Kidney epithelial cell (primary cell): Measurements from ENCODE around the gene BCHE. TPM values are rescaled to one million over a fixed set of nuclear protein-coding genes. Genes with fewer than 3 reads are reported as not detected.

Experiments used
- DNase-seq: peaks from one replicate; pipeline ENCODE4 v3.0.0-alpha.2; 2010; ENCODE audit warnings: low read depth
- H3K27me3 ChIP-seq: 2 replicates; pipeline ENCODE4 v1.6.0; 2011; ENCODE audit warnings: low read length; ENCODE audit not compliant: control insufficient read depth, insufficient read depth
- H3K36me3 ChIP-seq: 2 replicates; pipeline ENCODE4 v1.5.1; 2011; ENCODE audit warnings: low read length; ENCODE audit not compliant: control insufficient read depth, insufficient read depth
- H3K4me3 ChIP-seq: 2 replicates; pipeline ENCODE4 v1.5.1; 2011; ENCODE audit warnings: low read depth, mild to moderate bottlenecking, control low read depth, low read length
- total RNA-seq: library from RNA; depleted of rRNA; stranded (reverse); fragments of >200 nt; gene quantifications from 2 replicates; pipeline ENCODE4 v1.2.3, GENCODE V29; 2015
- TF ChIP-seq, protein P1 (sequence below): IDR thresholded peaks from 2 replicates; pipeline ENCODE4 v1.5.1; 2011; ENCODE audit warnings: mild to moderate bottlenecking, moderate library complexity, low read length, control low read depth, inconsistent platforms; ENCODE audit not compliant: insufficient read depth, poor library complexity, severe bottlenecking

The BCHE gene
- total RNA-seq, 1 donor from 2014 or later, result 6.6 TPM

DNA sequence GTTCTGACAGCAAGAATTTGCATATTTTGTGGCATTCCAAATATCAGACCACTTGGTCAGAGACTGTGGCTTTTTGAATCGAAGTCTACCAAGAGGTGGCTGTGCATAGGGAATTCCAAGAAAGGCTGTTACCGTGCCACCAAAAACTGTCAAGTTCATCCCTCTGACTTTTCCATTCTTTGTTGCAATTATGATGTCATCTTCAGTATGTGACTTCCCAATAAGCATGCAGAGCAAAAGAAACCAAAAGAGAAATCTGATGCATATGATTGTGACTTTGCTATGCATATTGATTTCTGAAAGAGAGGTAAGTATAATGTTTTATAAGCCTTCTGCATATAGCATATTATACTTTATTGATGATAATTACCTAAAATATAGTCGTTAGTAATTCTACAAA lies 6.5 kb downstream of the BCHE start:
- Histone ChIP-seq H3K4me3 (no peak overlapping the region), H3K36me3 (no peaks in the 10 kb centered on the region), H3K27me3 (no peaks in the 10 kb centered on the region)
- no peak for DNase-seq
- TF ChIP-seq, protein P1, sequence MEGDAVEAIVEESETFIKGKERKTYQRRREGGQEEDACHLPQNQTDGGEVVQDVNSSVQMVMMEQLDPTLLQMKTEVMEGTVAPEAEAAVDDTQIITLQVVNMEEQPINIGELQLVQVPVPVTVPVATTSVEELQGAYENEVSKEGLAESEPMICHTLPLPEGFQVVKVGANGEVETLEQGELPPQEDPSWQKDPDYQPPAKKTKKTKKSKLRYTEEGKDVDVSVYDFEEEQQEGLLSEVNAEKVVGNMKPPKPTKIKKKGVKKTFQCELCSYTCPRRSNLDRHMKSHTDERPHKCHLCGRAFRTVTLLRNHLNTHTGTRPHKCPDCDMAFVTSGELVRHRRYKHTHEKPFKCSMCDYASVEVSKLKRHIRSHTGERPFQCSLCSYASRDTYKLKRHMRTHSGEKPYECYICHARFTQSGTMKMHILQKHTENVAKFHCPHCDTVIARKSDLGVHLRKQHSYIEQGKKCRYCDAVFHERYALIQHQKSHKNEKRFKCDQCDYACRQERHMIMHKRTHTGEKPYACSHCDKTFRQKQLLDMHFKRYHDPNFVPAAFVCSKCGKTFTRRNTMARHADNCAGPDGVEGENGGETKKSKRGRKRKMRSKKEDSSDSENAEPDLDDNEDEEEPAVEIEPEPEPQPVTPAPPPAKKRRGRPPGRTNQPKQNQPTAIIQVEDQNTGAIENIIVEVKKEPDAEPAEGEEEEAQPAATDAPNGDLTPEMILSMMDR, result no peak

DNA sequence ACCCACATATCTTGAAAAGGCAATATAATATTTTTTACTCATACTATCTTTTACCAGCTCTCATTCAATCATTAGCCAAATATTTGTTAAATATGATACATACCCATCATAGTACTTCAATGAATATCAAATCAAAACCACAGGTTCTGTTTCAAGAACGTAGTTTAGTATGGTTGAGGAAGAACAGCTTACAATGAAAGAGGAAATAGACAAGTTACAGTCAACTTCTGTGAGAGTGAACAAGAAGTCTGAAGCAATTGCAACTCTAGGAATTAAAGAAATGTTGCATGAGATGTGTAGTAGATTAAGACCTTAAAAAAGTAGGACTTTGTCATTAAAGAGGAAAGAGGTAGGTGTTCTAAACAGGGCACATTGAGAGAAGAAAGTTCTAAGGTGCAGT lies 9.3 kb downstream of the BCHE start:
- no peaks in the 10 kb centered on the region for H3K27me3 ChIP-seq
- H3K36me3 ChIP-seq, result no peaks in the 10 kb centered on the region
- DNase-seq, result no peak
- TF ChIP-seq, protein P1, result no peak
- H3K4me3 ChIP-seq, result no peak overlapping the region

DNA sequence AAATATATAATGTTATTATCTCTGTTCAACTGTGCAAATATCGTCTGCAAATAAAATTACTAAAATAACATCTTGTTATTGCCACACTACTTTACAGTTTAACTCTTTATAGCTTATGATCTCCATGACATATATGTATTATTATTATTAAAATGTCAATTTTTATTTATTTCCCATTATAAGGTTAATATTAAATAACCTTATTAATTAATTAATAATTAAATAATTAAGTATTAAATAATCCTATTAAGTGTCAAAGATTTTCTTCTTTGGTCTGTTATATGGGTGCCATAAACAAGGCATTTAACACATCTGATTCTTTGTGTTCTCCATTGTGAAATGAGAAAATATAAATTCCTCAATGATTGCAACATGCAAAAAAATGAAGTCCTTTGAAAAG lies 10.0 kb downstream of the BCHE start:
- TF ChIP-seq, protein P1, result no peak
- H3K4me3 ChIP-seq, result no peak overlapping the region
- DNase-seq, result no peak
- no peaks in the 10 kb centered on the region for H3K36me3 ChIP-seq
- no peaks in the 10 kb centered on the region for H3K27me3 ChIP-seq

DNA sequence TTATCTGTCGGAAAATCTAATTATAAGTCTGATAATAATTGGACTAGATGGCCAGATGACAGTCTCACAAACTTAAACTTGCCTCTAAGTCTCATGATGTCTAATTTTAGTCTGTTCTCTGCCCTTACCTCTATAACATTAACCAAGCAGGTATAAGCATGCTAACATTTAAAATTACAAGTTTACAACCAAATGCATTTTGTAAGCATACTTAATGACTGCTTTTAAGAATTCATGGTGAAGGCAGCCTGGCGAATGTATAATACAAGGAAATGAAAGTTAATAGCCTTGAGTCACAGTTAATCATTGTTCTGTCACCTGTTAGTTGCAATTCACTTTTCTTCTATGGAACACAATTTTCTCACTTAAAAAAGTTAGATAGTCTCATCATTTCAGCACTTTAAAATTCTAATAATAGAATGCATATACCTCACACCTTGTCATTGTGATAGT lies 16.5 kb downstream of the BCHE start:
- no peak for DNase-seq
- TF ChIP-seq, protein P1, result no peak

DNA sequence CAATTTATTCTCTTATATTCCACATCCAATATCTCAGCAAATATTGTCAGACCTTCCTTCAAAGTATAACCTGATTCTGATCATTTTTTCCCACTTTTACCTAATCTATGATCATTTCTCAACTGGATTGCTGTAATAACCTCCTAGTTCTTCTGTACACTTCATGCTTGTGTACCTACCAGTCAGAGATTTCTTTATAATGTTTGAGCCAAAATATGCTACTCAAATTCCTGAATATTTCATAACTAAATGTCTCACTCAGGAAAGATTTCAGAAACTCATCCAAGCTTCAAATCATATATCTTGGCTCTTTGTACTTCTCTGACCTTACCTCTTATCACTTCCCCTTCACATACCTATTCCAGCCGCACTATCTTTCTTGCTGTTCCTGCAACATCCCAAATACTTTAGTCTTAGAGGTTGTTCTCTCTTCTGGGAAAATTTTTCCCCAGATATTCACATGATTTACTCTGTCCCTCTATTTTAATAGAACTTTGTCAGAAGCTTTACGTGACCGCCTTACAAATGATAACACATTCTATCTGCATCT lies 20.0 kb downstream of the BCHE start:
- no peaks in the 10 kb centered on the region for H3K27me3 ChIP-seq
- DNase-seq, result no peak
- no peaks in the 10 kb centered on the region for H3K36me3 ChIP-seq
- TF ChIP-seq, protein P1, result no peak
- H3K4me3 ChIP-seq, result no peak overlapping the region

More for the DNA sequence above, 16.5 kb downstream of the BCHE start:
- no peak overlapping the region for H3K4me3 ChIP-seq
- H3K36me3 ChIP-seq, result no peaks in the 10 kb centered on the region
- no peaks in the 10 kb centered on the region for H3K27me3 ChIP-seq

DNA sequence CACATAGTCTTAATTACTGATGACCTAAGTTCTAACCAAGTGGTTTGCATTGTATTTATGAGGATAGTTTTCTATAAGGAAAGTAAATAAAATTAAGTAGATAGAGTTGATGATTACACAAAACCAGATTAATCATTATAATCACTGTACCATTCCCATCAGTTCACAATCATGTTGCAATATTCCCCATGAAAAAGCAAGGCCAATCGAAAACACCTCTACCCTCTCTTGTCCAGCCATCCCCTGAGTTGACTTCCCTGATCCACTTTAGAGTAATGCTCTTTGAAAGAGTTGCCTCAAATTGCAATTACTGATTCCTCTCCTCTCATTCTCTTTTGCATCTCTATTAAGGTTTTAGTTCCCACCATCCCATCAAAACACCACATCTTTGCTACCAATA lies 21.0 kb downstream of the BCHE start:
- TF ChIP-seq, protein P1, result no peak
- DNase-seq, result no peak
- Histone ChIP-seq H3K4me3 (no peak overlapping the region), H3K27me3 (no peaks in the 10 kb centered on the region), H3K36me3 (no peaks in the 10 kb centered on the region)
